Measurements from ENCODE around the gene MEN1. TPM values are rescaled to one million over a fixed set of nuclear protein-coding genes. Genes with fewer than 3 reads are reported as not detected.

MEN1 gene
- total RNA-seq, 1 donor from 2014 or later = 15.6 TPM

DNA sequence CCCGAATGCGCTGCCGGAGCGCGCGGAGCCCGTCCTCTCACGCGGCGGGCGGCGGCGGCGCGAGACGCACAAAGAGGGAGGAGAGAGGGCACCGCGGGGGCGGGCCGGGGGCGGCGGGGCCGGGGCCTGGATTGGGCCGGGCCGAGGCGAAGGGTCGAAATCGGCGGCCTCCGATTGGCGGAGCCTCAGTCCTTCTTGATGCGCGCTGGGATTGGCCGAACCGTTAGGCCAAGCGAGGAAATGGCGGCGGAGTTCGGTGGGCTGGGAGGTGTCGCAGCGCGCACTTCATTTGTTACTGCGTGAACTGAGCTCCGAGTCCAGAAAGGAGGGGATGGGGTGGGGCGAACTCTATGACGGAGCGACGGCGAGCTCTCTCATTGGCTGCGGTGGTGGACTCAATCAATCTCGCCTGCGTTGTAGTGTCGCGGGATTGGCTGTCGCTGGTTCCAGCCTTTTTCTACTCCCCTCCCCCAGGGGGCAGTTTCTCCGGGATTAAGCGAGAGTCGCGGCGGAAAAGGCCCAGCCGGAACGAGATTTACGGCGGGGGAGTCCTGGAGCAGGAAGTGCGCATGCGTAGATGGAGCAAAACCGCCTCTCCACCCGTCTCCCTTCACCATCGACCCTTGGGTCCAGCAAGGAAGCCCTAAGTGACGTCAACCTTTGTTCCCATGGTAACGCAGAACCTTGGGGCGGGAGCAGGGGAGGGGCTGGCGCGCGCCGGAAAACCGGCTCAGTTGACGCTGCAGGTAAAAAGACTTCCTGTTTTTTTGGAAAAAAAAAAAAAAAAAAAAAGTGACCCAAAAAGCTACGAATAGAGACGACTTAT is 31.7 kb downstream of the MEN1 start, which contains the start of gene SF1:
TSS of gene SF1 (minus strand) at position 70 of the 826 bp plus-strand sequence. CDS start 150 bp downstream, outside the sequence.
- peak; percentile 94 for ATAC-seq

DNA sequence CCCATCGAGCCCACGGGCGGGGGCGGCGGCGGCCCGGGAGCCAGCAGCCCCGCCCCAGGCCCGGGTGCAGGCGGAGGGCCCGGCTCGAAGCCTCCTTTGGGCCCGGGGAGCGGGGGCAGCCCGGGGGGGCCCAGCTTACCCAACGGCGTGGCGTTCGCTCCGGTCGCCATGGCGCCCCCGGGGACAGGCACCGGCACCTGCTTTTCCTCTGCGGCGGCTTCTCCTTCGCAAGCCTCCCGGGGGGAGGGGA is 32.2 kb downstream of the MEN1 start:
- ATAC-seq = peak; percentile 11

DNA sequence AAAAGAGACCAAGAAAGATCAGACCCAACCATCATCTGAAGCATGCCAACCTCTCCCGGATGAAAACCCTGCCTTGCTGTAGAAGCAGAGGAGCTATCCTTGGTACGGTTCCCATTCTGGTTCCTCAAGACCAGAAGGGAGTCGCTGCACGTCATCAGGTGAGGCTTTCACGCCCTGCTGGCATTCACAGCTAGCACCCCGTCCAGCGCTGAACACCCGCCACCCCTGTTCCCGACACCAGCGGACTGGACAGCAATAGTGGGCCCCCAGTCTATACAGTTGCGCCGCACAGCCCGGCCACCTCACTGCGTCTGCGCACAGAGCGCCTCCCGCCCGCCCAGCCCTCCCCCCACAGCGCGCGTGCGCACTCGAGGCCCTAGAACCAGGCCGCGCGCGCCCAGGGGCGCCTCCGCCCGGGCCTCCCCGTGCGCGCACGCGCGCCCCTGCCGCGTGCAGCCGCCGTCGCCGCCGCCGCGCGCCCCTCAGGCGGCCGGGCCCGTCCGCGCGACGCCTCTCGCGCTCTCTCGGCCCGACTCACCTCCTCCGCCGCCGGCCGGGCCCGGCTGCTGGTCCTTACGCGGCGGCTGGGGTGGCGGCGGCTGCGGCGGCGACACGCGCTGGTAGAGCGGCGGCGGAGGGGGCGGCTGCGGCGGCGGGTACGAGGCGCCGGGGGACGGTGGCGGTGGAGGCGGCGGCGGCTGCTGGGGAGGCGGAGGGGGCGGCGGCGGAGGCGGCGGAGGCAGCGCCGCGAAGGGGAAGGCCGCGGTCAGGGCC is 32.7 kb downstream of the MEN1 start:
- ATAC-seq = peak; percentile 42

DNA sequence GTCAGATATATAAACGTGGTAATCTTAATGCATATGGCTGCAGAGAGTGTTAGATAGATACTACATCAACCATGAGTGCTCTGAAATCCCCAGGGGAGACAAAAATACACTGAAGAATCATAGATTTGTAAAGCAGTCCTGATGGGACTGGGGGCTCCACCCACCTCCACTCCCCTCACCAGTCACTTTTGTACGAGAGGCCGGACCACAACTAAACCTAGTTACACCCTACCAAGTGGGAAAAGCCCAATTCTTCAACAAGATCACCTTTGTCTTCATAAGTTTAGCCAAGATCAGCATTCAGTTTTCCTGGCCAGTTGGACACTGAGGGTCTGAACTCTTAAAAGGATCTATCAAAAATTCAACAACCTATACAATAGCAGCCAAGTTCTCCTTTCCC is 33.5 kb downstream of the MEN1 start:
- no peak for ATAC-seq

DNA sequence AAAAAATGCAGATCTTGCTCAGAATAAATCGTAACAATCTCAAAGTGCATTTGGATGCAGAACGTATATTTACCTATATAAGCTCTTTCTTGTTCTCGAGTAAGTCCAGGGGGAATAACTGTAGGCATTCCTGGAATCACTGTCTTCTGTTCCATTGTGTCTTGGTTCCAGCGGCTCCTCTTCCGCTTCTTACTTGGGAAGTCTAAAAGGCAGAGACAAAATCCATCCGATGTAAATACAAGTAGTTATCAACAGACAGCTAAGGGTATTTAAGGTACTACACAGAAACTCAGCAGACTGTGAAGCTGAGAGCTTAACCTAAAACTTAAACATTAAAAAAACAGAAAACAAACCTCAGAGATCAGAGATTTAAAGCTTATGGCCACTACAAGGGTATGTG is 33.9 kb downstream of the MEN1 start:
- no peak for ATAC-seq

DNA sequence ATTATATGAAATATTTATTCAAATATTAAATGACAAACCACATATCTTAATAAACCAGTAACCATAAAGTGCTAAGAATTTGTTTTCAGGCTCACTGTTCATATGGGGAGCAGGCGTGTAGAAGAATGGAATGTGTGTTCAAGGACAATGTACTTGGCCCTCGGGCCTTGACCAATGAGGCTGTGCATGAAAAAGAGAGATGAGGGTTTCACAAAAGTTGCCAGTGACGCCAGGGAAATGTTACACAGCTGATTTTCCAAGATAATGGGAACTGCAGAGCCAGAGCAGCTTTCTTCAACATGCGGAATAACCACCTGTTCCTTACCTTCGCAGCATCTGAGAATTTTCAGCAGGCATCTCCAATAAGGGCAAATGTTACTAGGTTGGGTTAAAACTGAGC is 36.2 kb downstream of the MEN1 start:
- ATAC-seq = no peak

DNA sequence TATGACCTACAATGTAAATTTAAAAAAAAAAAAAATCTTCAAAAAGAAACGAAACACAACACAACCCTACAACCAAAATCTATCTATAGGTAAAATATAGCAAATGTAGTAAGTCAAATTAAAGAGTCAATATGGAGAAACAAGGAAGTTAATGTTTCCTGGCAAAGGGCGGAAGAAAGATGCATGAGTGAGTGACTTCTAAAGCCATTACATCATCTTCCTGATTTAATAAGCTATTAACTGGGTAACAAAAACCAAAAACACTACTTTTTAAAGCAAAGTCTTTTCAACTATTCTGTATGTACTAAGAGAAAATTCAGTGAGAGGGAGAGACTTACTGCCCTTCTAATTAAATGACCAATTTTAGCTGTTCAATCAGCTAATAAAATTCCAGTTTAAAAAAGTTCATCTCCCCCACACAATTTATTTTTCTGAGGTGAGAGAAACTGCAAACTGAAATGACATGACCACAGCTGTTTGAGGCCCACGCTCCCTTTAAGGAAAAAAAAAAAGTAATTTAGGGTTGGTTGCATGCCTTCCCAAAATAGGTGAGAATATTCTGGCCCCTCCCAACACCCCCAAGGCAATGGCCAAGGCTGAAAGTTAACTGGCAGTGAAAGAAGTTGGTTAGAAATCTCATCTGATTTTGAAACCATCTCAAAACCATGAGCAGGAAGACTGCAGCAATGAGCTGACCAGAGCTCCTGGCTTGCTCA is 37.9 kb downstream of the MEN1 start:
- ATAC-seq = no peak

DNA sequence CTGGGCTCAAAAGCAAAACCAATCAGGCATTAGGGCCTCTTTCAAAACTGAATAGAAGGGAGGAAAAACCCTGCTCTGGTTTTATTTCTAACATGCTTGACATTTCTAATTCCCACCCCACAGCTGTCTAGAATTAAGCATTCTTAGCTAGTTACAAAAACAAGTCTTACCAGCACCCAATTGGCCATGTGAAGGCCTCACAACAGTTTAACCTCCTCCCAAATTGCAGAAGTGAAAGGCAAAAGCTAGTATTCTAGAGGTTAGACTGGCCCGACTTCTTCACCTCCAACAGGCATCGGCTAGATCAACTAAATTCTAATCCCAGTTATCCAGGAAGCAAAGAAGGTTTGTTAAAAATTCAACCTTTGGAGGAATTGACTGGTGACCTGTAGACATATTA is 38.5 kb downstream of the MEN1 start:
- ATAC-seq = no peak

DNA sequence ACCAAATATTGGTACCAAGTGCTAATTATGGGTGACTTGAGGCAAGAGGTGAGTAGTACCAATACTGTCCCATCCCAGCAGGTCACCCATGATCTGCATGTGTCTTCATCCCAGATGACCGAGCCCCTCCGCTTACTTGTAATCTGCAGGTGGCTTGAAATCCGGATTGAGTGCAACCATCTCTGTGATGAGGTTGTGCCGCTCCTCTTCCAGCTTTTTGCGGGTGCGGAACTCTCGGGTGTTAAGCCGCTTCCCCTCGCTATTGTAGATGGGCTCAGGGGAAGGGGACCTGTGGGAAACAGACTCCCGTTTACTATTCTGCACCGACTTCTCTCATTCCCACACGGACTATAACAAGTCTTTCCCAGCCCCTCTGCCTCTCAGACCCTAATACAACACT is 40.2 kb downstream of the MEN1 start:
- ATAC-seq = no peak

DNA sequence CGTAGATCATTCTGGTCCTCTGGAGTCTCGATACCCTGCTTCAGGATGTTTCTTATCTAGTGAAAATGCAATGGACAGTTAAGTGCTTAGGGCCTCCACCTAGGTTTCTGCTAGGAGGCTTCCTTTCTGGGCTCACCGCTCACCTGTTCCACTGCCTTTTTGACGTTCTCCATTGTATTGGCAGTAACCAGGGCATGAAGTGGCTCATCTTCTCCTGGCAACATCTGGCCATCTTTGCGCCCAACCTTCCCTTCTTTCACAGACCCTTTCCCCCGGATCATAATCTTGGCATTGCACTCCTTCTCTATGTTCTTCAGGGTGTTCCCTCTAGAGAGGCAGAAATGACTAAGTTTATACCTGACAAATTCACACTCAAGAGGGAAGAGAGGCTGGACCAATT is 41.1 kb downstream of the MEN1 start:
- ATAC-seq = no peak

DNA sequence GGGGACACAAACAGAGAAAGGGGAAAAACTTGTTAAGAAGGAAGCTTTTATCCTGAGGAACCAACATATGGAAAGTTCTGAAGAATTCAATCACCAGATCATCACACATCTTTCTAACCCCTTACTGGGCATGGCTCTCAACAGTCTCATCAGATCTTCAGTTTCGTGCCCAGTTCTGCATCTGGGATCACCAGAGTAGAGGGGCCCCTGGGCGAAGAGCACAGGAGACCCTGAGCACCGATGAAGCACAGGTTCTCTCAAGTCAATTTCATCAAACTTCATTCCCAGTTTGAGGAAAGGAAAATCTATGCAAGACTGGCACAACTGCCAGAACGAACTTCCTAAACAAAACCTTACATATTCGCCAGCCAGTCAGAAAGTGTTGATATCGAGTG is 42.1 kb downstream of the MEN1 start:
- no peak for ATAC-seq

DNA sequence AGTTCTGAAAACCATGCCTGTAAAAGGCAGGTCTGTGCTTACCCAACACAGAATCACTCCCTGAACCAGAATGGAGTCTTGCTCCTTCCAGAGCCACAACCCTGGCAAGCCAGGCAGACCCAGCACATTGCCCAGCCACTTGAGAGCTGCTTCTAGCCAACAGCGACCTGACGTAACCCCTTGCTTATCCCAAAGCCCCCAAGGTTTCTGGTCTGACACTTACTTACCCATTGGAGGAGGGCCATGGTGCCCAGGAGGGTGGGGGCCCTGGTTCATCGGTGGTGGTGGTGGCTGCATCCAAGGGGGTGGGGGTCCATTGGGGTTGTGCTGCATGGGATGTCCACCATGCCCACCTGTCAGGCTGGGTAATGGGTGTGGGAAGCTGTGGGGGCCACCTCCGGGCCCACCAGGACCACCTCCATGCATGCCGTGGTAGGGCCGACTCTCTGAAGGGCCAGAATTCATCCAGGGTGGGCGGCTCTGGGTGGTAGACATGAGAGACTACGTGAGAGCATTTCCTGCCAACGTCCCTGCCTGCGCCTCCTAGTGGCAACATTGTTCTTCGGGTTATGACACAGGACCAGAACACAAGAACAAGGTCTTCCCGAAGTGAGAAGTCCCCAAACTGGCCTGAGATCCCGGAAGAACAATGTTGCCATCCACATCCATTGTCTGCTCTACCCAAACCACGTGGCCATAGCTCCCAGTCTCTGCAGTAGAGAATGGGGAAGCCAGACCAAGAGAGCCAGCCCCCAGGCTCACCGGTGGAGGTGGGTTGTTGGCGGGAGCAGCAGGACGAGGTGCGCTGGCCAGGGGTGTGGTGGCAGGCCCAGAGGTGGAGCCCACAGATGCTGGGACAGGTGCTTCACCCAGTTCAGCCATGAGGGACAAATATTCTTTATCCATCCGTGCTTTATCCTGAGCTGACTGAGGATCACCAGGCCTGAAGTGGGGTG is 42.7 kb downstream of the MEN1 start:
- peak; percentile 36 for ATAC-seq

DNA sequence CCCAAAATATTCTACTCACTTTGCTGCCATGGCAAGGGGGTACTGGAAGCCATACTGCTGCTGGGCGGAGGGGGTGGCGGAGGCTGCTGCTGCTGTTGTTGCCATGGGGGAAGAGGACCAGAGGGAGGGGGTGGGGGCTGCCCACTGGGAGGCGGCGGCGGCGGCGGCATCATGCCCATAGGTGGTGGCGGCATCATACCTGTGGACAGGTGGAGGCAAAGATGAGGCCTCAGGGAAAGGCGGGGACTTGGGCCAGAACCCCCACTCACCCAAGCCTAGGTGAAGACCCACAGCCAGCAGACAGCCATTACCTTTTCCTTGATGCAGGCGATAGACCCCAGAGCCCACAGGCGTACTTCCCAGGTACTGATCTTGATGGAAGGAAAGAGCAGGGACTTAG is 43.5 kb downstream of the MEN1 start:
- no peak for ATAC-seq

DNA sequence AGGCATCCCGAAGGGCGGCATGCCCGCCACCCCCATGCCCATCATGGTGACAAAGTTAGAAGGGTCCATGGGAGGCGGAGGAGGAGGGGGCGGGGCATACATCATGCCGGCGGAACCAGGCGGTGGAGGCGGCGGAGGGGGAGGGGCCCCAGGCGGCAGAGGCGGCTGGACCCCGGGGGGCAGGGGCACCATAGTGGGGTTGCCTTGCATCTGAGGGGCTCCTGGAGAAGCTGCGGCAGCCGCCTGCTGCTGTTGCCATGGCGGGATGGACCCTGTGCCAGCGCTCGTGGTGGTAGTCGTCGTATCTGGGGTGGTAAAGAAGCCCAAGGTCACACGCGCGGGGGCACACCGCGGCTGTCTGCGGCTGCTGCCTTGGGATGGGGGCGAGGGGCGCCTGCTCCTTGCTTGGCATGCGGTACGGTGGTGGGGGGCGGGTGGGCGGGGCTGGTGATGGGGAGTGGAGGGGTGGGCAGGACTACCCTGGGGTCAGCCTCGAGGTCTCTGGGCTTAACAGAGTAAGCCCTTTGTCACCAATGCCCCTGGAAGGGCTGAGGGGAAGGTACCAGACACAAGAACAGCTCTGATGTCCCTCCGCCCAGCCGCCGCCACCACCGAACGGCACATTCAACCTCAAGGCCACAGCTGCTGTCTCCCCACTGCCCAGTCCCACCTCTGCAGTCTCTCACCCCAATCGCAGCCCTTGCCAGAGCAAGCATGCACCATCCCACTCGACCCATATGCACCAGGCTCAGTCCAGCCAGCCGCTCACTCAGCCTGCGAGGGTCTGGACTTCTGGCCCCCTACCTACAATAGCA is 44.3 kb downstream of the MEN1 start:
- no peak for ATAC-seq

DNA sequence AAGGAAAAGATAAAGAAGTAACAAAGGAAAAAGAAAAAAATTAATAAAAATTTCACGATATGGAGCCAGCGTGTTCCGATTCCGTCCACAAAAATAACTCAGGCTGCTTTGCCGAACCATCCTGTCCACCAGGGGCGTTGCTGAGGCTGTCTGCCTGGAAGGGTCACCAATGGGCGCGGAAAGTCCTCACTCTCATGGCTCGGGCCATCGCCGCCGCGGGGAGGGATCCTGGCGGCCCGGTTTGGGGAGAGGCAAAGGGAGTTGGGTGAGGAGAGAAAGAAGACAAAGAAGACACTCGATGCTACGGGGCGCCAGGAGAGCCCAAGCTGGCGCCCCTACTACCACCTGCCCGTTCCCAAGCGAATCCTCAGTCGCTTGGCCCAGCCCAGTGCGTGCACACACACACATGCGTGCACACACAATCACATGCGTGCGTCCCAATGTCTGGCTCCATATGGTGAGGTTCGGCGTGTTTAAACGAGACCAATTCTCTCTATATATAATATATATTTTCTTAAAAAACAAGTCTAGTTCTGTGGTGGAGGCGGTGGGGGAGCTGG is 45.0 kb downstream of the MEN1 start:
- no peak for ATAC-seq

DNA sequence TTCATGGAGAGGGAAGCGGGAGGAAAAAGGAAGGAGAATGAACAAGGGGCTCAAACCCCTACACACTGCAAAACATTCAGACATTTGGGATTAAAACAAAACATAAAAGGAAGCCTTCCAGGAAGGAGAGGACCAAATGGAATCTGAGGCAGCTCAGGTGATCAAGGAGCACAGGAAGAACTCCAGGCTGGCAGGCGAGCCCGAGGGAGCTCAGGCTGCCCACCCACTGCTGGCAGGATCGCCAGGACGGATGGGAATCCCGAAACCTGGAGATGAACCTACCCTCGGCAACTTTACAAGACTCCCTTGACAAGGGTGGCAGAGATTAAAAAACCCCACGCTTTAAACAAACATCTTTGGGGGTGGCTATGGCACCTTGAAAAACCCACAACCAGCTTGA is 45.6 kb downstream of the MEN1 start:
- no peak for ATAC-seq

DNA sequence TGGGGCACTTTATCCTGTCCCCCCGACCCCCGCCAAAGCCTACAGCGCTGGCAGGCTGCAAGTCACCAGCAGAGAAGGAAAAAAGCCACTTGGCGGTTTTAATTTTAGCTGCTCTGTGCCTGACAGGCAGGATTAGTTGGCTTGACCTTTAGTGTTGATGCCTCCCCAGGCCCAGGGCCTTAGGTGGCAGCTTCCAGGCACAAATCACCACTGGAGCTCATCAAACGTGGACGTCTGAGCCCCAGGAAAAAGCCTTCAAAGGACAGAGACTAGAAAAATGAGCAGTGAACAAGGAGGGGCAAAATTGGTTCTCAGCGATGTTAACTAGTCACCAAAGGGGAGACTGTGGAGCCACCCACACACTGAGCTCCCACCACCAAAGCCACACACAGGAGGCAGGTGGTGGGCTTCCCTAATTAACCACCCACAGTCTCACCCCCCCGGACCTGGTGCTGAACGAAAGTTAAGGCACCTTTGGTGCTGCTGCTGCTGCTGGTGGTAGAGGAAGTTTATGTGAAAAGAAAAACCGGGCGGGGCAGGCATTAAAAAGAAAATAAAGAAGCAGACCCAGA is 46.2 kb downstream of the MEN1 start:
- no peak for ATAC-seq

DNA sequence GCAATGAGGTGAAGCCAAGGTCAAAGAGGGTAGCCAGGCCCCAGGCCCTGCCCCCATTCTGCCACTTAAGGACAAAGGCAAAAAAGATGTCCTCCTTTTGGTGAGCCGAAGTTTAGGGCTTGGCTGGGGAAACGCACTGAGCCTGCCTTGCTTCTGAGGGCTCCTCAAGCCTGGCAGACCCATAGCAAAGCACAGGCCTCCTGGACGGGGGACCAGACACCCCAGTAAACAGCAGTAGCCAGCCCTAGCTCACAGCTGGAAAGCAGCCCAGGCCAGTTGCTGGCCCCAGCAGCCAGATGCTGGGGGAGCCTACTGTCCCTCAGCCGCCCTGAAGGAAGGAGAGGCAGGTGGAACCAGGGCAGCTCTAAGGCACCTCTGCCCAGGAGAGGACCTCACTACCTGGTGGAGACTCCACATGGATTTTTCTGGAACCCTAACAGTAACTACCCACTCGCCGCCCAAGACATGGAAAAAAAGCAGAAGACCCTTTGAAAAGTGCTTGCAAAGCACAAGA is 46.8 kb downstream of the MEN1 start:
- no peak for ATAC-seq

DNA sequence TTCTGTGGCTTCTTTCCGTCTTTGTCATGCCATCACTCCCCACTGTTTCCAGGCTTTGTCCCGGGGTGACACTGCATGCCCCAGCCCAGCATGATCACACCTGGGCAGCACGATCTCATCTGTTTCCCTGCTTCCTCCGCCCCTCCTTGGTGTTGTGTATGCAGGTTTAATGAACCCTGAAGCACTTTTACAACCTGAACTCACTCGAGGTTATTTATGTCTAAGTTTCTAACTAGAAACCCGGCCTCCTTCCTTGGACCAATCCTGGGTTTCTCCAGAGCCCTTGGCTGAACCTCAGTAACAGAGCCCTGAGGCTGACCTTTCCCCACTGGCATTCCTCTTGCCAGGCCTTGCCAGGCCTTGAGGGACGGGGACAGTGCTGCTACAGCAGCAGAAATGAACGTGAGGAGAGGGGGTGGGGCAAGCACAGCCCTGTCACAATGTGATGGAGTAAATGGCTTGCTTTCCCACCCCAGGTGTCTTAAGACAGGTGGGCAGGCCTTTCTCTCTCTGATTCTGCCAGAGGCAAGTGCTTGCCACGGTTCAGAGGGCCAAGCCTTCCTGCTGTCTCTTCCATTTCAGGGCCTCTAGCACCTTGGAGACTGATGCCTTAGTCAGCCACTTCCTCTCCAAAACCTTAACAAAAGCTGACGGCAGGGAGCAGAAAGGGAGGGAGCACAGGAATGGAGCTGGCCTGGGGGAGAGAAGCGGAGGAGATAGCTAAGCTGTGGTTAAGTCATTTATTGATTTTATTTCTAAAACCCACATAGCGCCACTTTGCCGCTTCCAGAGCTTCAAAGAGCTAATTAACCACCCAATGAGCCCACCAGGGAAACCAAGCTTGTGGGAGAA is 47.5 kb downstream of the MEN1 start:
- ATAC-seq = peak; percentile 22

DNA sequence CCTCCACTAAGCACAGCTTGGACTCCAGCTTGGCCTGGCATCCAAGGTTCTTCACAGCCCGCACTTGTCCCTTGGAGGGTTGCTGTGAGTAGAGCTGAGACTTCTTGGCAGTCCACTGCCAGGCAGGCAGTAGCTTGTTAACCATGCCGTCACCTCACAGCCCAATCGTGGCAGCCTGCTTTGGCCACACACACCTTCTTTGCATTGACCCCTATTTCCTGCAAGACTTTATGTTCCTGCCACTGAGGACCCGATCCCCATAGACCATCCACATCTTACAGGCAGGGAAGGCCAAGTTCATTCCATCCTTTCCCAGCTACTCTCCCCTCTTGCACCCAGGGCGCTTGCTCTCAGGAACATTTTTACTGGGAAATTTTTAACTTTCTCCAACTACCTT is 48.1 kb downstream of the MEN1 start:
- peak; percentile 39 for ATAC-seq

Measured in esophagus mucosa (tissue), 1 donor.